Measurements from ENCODE around the gene TOLLIP.

Gene TOLLIP

DNA sequence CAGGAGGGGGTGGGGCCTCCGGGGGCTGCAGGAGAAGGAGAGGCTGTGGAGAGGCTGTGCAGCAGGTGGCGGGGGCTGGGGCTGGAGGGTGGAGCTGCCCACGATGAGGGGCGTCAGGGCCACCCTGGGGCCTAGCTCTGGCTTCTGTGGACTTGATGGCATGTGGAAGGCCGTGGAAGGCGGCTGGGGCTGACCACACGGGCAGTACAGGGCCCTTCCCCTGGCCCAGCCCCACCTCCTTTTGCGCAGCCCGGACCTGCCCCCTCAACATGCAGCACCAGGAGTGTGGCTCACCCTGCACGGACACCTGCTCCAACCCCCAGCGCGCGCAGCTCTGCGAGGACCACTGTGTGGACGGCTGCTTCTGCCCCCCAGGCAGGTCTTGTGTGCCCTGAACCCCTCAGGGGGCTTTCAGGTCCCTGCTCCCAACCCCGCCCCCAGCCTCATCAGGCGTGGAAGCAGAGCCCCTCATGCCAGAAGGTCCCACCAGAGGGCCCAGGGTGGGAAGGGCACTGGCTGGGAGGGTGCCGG, 80.4 kb downstream of the TOLLIP start:
- DNase-seq = no peak

DNA sequence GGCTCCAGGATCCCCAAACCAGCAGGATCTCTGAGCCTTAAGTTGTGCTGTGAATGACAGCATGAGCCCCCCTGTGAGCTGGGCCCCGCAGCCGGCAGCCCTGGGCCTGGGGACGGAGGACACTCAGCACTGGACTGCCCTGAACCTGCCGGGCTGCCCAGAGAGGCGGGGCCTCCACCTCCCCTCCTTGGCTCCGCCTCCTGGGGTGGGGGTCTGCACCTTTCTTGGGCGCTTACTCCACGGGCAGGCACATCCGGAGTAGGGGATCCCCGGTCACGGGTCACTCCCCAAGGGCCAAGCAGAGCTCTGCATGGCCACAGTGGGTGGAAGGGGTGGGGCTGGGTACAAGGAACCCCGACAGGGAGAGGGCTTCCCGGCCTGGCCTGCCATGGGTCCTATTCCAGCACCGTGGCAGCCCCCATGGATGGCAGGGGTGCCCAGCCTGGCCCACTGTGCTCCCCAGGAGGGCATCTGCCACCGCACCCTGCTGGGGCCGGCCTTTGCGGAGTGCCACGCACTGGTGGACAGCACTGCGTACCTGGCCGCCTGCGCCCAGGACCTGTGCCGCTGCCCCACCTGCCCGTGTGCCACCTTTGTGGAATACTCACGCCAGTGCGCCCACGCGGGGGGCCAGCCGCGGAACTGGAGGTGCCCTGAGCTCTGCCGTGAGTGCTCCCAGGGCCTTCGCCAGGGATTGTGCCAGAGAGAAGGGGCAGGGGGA, 81.2 kb downstream of the TOLLIP start:
- DNase-seq = no peak

DNA sequence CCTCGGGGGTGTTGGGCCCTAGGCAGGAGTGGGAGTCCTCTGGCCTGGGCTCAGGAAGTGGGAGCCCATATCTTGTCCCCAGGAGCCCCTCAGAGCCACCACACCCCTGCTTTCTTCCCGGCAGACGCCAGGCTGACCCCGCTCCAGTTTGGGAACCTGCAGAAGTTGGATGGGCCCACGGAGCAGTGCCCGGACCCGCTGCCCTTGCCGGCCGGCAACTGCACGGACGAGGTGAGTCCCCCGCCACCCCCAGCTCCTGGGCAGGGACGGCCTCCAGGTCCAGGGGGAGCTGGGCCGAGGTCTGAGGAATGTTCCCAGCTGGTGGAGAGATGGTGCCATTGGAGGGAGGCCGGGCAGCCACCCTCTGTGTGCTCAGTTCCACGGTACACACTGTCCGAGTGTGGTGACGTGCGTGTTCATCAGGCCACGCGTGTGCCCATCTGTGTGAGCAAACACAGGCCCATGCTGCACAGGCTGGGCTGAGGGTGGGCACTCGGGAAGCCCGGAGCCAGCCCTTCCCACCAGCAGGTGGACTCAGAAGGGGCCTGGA, 81.8 kb downstream of the TOLLIP start:
- no peak for DNase-seq

DNA sequence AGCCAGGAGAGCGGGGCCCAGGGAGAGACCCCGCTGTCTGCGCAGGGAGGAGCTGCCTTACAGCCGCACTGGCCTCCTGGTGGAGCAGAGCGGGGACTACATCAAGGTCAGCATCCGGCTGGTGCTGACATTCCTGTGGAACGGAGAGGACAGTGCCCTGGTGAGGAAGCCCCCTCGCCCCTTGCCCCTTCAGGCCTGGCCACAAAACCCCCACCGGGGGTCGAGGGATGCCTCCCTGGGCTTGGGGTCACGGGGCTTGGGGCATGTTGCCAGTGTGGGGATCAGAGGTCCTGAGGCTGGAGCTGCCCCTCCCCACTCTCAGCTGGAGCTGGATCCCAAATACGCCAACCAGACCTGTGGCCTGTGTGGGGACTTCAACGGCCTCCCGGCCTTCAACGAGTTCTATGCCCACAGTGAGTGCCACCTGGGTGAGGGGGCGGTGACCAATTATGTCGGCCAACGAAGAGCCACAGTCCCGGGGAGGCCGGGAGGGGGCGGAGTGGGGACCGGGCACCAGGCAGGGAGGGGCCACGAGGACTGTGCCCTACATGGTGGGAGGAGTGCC, 82.4 kb downstream of the TOLLIP start:
- DNase-seq = no peak

DNA sequence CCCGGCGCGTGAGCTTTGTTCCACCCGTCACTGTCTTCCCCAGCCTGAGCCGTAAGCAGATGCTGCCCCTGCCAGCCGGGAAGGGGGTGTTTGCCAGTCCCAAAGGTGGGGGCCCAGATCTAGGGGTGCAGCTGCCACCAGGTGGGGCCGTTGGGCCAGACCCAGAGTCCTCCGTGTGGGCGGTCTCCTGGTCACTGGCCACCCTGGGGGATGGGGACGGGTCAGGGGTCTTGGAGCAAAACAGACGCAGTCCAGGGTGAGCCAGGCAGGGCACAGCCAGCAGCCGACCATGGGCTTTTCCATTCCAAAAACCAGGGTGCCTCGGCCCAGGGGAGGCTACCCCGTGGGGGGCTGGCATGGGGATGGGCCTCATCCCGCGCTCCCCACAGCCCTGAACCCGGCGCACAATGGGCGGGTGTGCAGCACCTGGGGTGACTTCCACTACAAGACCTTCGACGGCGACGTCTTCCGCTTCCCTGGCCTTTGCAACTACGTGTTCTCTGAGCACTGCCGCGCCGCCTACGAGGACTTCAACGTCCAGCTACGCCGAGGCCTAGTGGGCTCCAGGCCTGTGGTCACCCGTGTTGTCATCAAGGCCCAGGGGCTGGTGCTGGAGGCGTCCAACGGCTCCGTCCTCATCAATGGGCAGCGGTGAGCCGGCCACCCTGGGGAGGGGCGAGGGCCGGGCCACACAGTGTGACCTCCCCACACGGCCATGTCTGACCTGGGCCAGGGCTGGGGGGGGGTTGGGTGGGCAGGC, 83.0 kb downstream of the TOLLIP start:
- DNase-seq = no peak

DNA sequence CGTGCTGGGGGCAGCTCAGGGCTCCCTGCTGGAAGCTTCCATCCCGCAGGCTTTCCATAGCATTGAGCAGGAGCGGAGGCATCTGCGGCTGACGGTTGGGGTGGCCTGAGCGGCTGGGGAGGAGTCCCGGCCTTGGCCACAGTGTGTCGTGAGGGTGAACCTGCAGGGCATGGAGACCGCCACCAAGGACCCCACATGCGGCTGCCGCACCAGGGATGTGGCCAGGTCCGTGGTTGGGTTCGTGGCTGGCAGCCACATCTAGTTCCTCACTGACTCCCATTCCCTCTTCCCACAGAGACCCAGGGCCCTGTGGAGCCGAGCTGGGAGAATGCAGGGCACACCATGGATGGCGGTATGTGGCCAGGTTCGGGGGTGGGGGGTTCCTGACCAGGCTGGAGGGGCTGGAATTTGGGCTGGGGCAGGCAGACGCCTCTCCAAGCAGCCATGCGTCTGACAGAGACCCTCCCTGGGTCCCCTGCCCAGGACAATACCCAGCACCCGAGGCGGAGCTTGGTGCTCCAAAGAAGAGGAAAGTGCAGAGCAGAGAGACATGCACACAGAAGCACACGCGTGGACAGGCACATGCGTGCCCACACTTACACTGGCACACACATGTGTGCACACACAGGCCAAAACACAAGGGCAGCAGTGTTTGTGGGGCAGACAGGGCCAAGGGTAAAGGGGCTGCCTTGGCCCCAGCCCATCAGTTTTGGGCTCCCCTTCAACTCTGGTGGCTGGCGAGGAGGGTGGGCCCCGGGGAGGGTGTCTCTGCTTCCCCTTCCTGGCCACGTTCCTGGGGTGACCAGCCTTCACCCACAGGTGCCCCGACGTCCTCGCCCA, 83.8 kb downstream of the TOLLIP start:
- DNase-seq = no peak

DNA sequence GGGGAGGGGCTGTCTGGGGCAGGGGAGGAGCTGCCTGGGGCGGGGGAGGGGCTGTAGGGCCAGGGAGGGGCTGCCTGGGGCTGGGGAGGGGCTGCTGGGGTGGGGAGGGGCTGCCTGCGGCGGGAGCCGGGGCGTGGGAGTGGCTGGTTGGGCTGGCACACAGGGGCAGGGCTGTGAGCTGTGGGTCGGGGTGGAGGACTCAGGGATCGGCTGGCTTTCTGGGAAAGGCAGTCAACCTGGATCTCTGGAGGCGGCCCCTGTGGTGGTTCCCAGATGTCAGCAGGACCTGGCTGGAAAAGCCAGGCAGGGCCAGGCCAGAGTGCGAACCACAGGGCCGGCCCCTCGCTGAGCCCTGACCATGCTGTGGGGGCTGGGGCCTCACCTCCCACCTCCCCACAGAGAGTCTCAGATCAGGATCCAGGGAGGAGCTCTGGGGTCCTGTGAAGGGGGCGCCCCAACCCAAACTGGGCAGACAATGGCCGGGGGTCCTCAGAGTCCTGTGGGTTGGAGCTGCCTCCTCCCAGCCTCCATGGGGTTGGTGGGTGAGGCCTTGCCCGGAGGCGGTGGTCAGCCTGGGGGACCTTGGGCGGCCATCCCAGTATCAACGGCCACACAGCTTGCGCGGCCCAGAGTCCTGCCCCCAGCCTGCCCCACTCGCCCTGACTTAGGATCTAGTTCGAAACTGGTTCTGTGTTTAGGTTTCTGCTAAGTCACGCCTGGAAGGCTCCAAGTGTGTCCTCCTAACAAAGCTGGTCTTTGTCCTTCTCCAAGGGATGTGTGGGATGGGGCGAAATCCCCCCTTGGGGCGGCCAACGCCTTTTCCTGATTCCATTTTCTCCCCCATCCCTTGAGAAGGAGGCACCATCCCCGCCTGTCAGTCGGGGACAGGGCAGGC, 84.7 kb downstream of the TOLLIP start:
- DNase-seq = no peak
